ENCODE data around the gene PLAAT5.

GRCh38 chr11:63506876-63507275 lies 15.9 kb upstream of the PLAAT5 start:
- TF ChIP-seq POLR2A (IDR thresholded peaks at IDR 0.05) (no peak), CTCF (IDR thresholded peaks at IDR 0.05) (no peak)
